ENCODE results near the gene VPS13D. TPM values are rescaled to one million over a fixed set of nuclear protein-coding genes. Genes with fewer than 3 reads are reported as not detected.
A peak's percentile ranks its signal among the peaks of the same experiment; 100 is the strongest.

Gene VPS13D
- total and polyA plus RNA-seq, 2 of the 4 experiments (the other 2 are of a cell fraction) = 9.0 to 16.3 TPM

GRCh38 chr1:12525311-12526181, 295.7 kb downstream of the VPS13D start (continued):
- TF ChIP-seq CEBPB (IDR thresholded peaks at IDR 0.05; ENCODE audit: low read depth, low read length) = no peak
- no peak for TF ChIP-seq FOS (IDR thresholded peaks at IDR 0.05; ENCODE audit: low read depth, low read length)

GRCh38 chr1:12527564-12527963, 297.7 kb downstream of the VPS13D start:
- ATAC-seq (ENCODE audit: low read depth) (no peak), DNase-seq (no peak)
- Histone ChIP-seq H2BK15ac (ENCODE audit: low read depth, low read length) (no peak overlapping the region), H2BK5ac (ENCODE audit: low read depth, low read length, poor library complexity, severe bottlenecking) (no peak overlapping the region), H3K27ac (ENCODE audit: insufficient read depth, low read length) (no peak overlapping the region), H3K9me1 (ENCODE audit: insufficient read depth, low read length) (0 out of 2 replicates have a peak, but pooled peaks cover 4% of the 10 kb centered on the region), H3K18ac (ENCODE audit: low read depth, low read length) (0 out of 2 replicates have a peak overlapping the region, but pooled peaks have one; percentile 22), H3K23ac (ENCODE audit: low read depth, low read length) (no peak overlapping the region), H3K9ac (ENCODE audit: low read depth, low read length) (no peak overlapping the region), H3K36me3 (ENCODE audit: control insufficient read depth, insufficient read depth, low read length) (no peaks in the 10 kb centered on the region), H4K20me1 (ENCODE audit: insufficient read depth, low read length) (no peaks in the 10 kb centered on the region), H2AFZ (replicated peaks; ENCODE audit: low read length, poor library complexity) (no peak overlapping the region), H3K4ac (ENCODE audit: low read depth, low read length) (no peak overlapping the region), H2BK20ac (ENCODE audit: low read depth, low read length) (no peak overlapping the region), H3K4me2 (ENCODE audit: low read depth, low read length) (no peak overlapping the region), H2AK5ac (ENCODE audit: low read depth, low read length) (peak overlapping the region; percentile 24; the same call in 1 of the 2 replicates), H3K4me1 (ENCODE audit: control insufficient read depth, insufficient read depth, low read length) (peaks cover 8% of the 10 kb centered on the region), H4K91ac (ENCODE audit: insufficient read depth, low read depth, low read length) (no peak overlapping the region; the same call in 1 of the 2 replicates), H2BK120ac (ENCODE audit: low read depth, low read length) (0 out of 2 replicates have a peak overlapping the region, but pooled peaks have one; percentile 8), H3K4me3 (ENCODE audit: insufficient read depth, low read depth, low read length) (no peak overlapping the region), H2AK9ac (replicated peaks; ENCODE audit: low read depth, low read length, poor library complexity) (no peak overlapping the region), H3K9me3 (ENCODE audit: control insufficient read depth, insufficient read depth, low read length) (no peaks in the 10 kb centered on the region), H4K5ac (ENCODE audit: low read depth, low read length) (no peak overlapping the region), H3K79me1 (ENCODE audit: low read depth in 1 of 2, low read length in 2 of 2) (no peaks in the 10 kb centered on the region), H3K14ac (replicated peaks; ENCODE audit: low read depth, low read length) (no peak overlapping the region), H3K27me3 (ENCODE audit: control insufficient read depth, insufficient read depth, low read length) (no peaks in the 10 kb centered on the region), H4K8ac (ENCODE audit: low read depth in 2 of 2, low read length in 2 of 2) (no peak overlapping the region), H3K56ac (ENCODE audit: extremely low read depth, insufficient read depth, low read length) (no peak overlapping the region)
- dilution Hi-C loops (cut with HindIII; ENCODE audit: low sequenced_read_pairs, unreplicated experiment) = no loop called here
- ChIA-PET POLR2A (ENCODE audit: unreplicated experiment) (no interaction called here), CTCF (no interaction called here)
- no TSS peak for BruUV-seq (replicated peaks)
- no peak for TF ChIP-seq USF2 (IDR thresholded peaks at IDR 0.05; ENCODE audit: low read depth, low read length)
- TF ChIP-seq CHD1 (IDR thresholded peaks at IDR 0.05; ENCODE audit: low read depth, low read length) = no peak
- no peak for TF ChIP-seq CEBPB (IDR thresholded peaks at IDR 0.05; ENCODE audit: low read depth, low read length)
- TF ChIP-seq RFX5 (IDR thresholded peaks at IDR 0.05; ENCODE audit: low read depth, low read length) = no peak
- TF ChIP-seq MAZ (IDR thresholded peaks at IDR 0.05; ENCODE audit: borderline replicate concordance, low read depth, low read length) = no peak
- TF ChIP-seq POLR2A (IDR thresholded peaks at IDR 0.05; ENCODE audit: low read depth, low read length) = no peak
- in situ Hi-C loops (cut with MboI; ENCODE audit: low sequenced_read_pairs) = no loop called here
- intact Hi-C loops (cut with micrococcal nuclease) = no loop called here
- WGBS, 2 experiments (ENCODE audit: extremely low coverage in 2 of 2, insufficient read length in 1 of 2) = 100% methylated on average over 8 of the region's 16 CpGs; no CpG with 5 or more reads in 1 of the 2 experiments
